Measurements from ENCODE around the gene ANKRD55. TPM values are rescaled to one million over a fixed set of nuclear protein-coding genes. Genes with fewer than 3 reads are reported as not detected.

Gene ANKRD55
- total and polyA plus RNA-seq, 2 donors (not counting 1 experiment from before 2014, with no cell fraction given) = 0.07 TPM; not detected in 1

GRCh38 chr5:56170557-56170956, 62.6 kb downstream of the ANKRD55 start:
- TF ChIP-seq EZH2 (IDR thresholded peaks at IDR 0.05; ENCODE audit: borderline replicate concordance, insufficient read depth, low read depth, low read length, poor library complexity, severe bottlenecking) (no peak), CTCF (IDR thresholded peaks at IDR 0.05) (no peak)
- ChIA-PET CTCF (no interaction called here), POLR2A (no interaction called here)
- no peak overlapping the region for H2AFZ ChIP-seq (ENCODE audit: insufficient read depth, low read depth, low read length, poor library complexity, severe bottlenecking)
- 92% methylated on average over 2 of the region's 4 CpGs for WGBS (ENCODE audit: insufficient coverage)
- no peaks in the 10 kb centered on the region for H3K36me3 ChIP-seq (replicated peaks in 1 of 2; ENCODE audit: control extremely low read depth in 1 of 2, control insufficient read depth in 1 of 2, extremely low read depth in 1 of 2, insufficient read depth in 2 of 2, low read length in 1 of 2)
- Mint-ChIP-seq H3K4me1 (no peaks in the 10 kb centered on the region), H3K4me3 (no peak overlapping the region), H3K27ac (no peak overlapping the region), H3K9me3 (ENCODE audit: insufficient read depth) (no peaks in the 10 kb centered on the region), H3K27me3 (peaks cover 37% of the 10 kb centered on the region)
- DNase-seq = no peak
- H3K27ac ChIP-seq (ENCODE audit: low read length in 2 of 2) = no peak overlapping the region
- no peaks in the 10 kb centered on the region for H3K9me3 ChIP-seq (ENCODE audit: control extremely low read depth in 1 of 3, control insufficient read depth in 2 of 3, insufficient read depth in 1 of 3, low read length in 2 of 3)
- no peak overlapping the region for H3K4me3 ChIP-seq (ENCODE audit: control extremely low read depth in 1 of 5, extremely low read depth in 1 of 5, insufficient read depth in 1 of 5, low read depth in 2 of 5, low read length in 4 of 5)
- H3K79me2 ChIP-seq (ENCODE audit: control insufficient read depth, insufficient read depth, low read length) = no peaks in the 10 kb centered on the region
- H3K9ac ChIP-seq (ENCODE audit: low read length) = no peak overlapping the region
- no peaks in the 10 kb centered on the region for H4K20me1 ChIP-seq (ENCODE audit: control insufficient read depth, insufficient read depth, low read length, poor library complexity, severe bottlenecking)
- intact Hi-C loops (cut with micrococcal nuclease) = no loop called here
- H3K4me1 ChIP-seq (ENCODE audit: control insufficient read depth in 2 of 2, insufficient read depth in 2 of 2, low read length in 2 of 2) = no peaks in the 10 kb centered on the region
- no peak for ATAC-seq (ENCODE audit: low read depth)
- H3K4me2 ChIP-seq (replicated peaks; ENCODE audit: low read depth, low read length, poor library complexity, severe bottlenecking) = no peak overlapping the region
- peaks cover 0 to 6% (median 0%) of the 10 kb centered on the region in 4 experiments for H3K27me3 ChIP-seq (replicated peaks in 1 of 4; ENCODE audit: control extremely low read depth in 1 of 4, control insufficient read depth in 3 of 4, insufficient read depth in 4 of 4, low read length in 3 of 4)

- Mint-ChIP-seq H3K27me3 (peaks cover 37% of the 10 kb centered on the region), H3K9me3 (ENCODE audit: insufficient read depth) (no peaks in the 10 kb centered on the region), H3K4me1 (no peaks in the 10 kb centered on the region), H3K27ac (no peak overlapping the region), H3K4me3 (no peak overlapping the region)
- Histone ChIP-seq H3K79me2 (ENCODE audit: control insufficient read depth, insufficient read depth, low read length) (no peaks in the 10 kb centered on the region), H3K36me3 (replicated peaks in 1 of 2; ENCODE audit: control extremely low read depth in 1 of 2, control insufficient read depth in 1 of 2, extremely low read depth in 1 of 2, insufficient read depth in 2 of 2, low read length in 1 of 2) (no peaks in the 10 kb centered on the region), H2AFZ (ENCODE audit: insufficient read depth, low read depth, low read length, poor library complexity, severe bottlenecking) (no peak overlapping the region), H3K4me1 (ENCODE audit: control insufficient read depth in 2 of 2, insufficient read depth in 2 of 2, low read length in 2 of 2) (no peaks in the 10 kb centered on the region), H4K20me1 (ENCODE audit: control insufficient read depth, insufficient read depth, low read length, poor library complexity, severe bottlenecking) (no peaks in the 10 kb centered on the region), H3K4me3 (ENCODE audit: control extremely low read depth in 1 of 5, extremely low read depth in 1 of 5, insufficient read depth in 1 of 5, low read depth in 2 of 5, low read length in 4 of 5) (no peak overlapping the region), H3K27ac (ENCODE audit: low read length in 2 of 2) (no peak overlapping the region), H3K27me3 (replicated peaks in 1 of 4; ENCODE audit: control extremely low read depth in 1 of 4, control insufficient read depth in 3 of 4, insufficient read depth in 4 of 4, low read length in 3 of 4) (peaks cover 0 to 6% (median 0%) of the 10 kb centered on the region in 4 experiments), H3K9ac (ENCODE audit: low read length) (no peak overlapping the region), H3K4me2 (replicated peaks; ENCODE audit: low read depth, low read length, poor library complexity, severe bottlenecking) (no peak overlapping the region), H3K9me3 (ENCODE audit: control extremely low read depth in 1 of 3, control insufficient read depth in 2 of 3, insufficient read depth in 1 of 3, low read length in 2 of 3) (no peaks in the 10 kb centered on the region)
- ChIA-PET POLR2A (no interaction called here), CTCF (no interaction called here)
- ATAC-seq (ENCODE audit: low read depth) (no peak), DNase-seq (no peak)
- TF ChIP-seq CTCF (IDR thresholded peaks at IDR 0.05) (no peak), EZH2 (IDR thresholded peaks at IDR 0.05; ENCODE audit: borderline replicate concordance, insufficient read depth, low read depth, low read length, poor library complexity, severe bottlenecking) (no peak)
- intact Hi-C loops (cut with micrococcal nuclease) = no loop called here
Measured at GRCh38 chr5:56169949-56170348, 63.2 kb downstream of the ANKRD55 start.

All from B cell (primary cell).